ENCODE data around the gene SCAANT1.

GRCh38 chr3:63864008-63864964 is 47.9 kb downstream of the SCAANT1 start:
- TF ChIP-seq CTCF (conservative IDR thresholded peaks at IDR 0.05 in 1 of 2, IDR thresholded peaks at IDR 0.05 in 1 of 2; ENCODE audit: low read depth in 1 of 2, low read length in 2 of 2) (no peak), EZH2 (IDR thresholded peaks at IDR 0.05; ENCODE audit: low read length, missing control alignments) (no peak)

Data from fibroblast of lung (primary cell).